ENCODE results near the gene IQGAP2.
A peak's percentile ranks its signal among the peaks of the same experiment; 100 is the strongest.
"Not testable (repeated sequence)": the region's sequence is repeated elsewhere in the genome, so short reads cannot be mapped to it uniquely, and the experiment has no call there.

The IQGAP2 gene

GRCh38 chr5:76736679-76737556 lies 333.8 kb downstream of the IQGAP2 start:
- ChIA-PET POLR2A (interaction anchor here (0.7 kb wide), 2 partner anchors 16 to 1536 kb away, joined by 3 to 4 read pairs; no protein-coding TSS in a partner anchor), CTCF (interaction anchor here (0.7 to 3.0 kb wide), 9 partner anchors 14 to 139 kb away, joined by 3 to 22 read pairs (median 3); no protein-coding TSS in a partner anchor)
- peak; percentile 33 for DNase-seq (ENCODE audit: extremely low spot score)
- TF ChIP-seq CTCF (IDR thresholded peaks at IDR 0.05; ENCODE audit: control extremely low read depth, extremely low read depth, low read depth, missing control alignments) = no peak

GRCh38 chr5:76737846-76738245 lies 334.8 kb downstream of the IQGAP2 start:
- ChIA-PET POLR2A (no interaction called here), CTCF (interaction anchor here (1.0 to 3.0 kb wide), 8 partner anchors 19 to 140 kb away, joined by 3 to 22 read pairs (median 3); no protein-coding TSS in a partner anchor)

GRCh38 chr5:76741506-76741905 lies 338.4 kb downstream of the IQGAP2 start:
- DNase-seq (ENCODE audit: extremely low spot score); POLR2A ChIA-PET: not testable (repeated sequence)
- CTCF ChIA-PET = interaction anchor here (2.0 to 2.8 kb wide), 2 partner anchors 18 to 33 kb away, joined by 4 to 18 read pairs; no protein-coding TSS in a partner anchor

More at GRCh38 chr5:76737846-76738245, 334.8 kb downstream of the IQGAP2 start:
- DNase-seq (ENCODE audit: extremely low spot score) = no peak
- no peak for TF ChIP-seq CTCF (IDR thresholded peaks at IDR 0.05; ENCODE audit: control extremely low read depth, extremely low read depth, low read depth, missing control alignments)

GRCh38 chr5:76742583-76742982 lies 339.5 kb downstream of the IQGAP2 start:
- POLR2A ChIA-PET = no interaction called here

GRCh38 chr5:76744632-76745031 lies 341.5 kb downstream of the IQGAP2 start:
- no peak for TF ChIP-seq CTCF (IDR thresholded peaks at IDR 0.05; ENCODE audit: control extremely low read depth, extremely low read depth, low read depth, missing control alignments)
- DNase-seq (ENCODE audit: extremely low spot score) = no peak
- ChIA-PET CTCF (interaction anchor here (1.1 to 2.5 kb wide), 3 partner anchors 30 to 55 kb away, joined by 3 to 15 read pairs (median 4); no protein-coding TSS in a partner anchor), POLR2A (no interaction called here)

More at GRCh38 chr5:76742583-76742982, 339.5 kb downstream of the IQGAP2 start:
- no peak for TF ChIP-seq CTCF (IDR thresholded peaks at IDR 0.05; ENCODE audit: control extremely low read depth, extremely low read depth, low read depth, missing control alignments)
- CTCF ChIA-PET = interaction anchor here (1.0 kb wide), 2 partner anchors 9 to 32 kb away, joined by 3 to 5 read pairs; no protein-coding TSS in a partner anchor
- no peak for DNase-seq (ENCODE audit: extremely low spot score)

DNA sequence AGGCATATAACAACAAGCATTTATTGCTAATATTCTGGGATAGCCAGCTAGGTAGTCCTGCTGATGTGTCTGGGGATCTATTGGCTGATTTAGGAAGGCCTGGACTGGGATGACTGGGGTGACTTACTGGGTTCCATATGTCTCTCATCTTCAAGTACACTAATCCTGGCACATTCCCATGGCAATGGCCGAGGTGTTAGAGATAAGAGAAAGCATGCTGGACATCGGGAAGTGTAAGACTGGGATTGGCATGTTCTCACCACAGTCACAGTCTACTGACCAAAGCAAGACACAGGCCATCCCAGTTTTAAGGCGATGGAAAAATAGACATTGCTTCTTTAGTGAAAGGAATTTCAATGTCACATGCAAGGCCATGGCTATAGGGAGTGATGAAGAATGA lies 342.6 kb downstream of the IQGAP2 start:
- ChIA-PET CTCF (interaction anchor here (1.1 to 2.5 kb wide), 3 partner anchors 29 to 56 kb away, joined by 3 to 15 read pairs (median 4); no protein-coding TSS in a partner anchor), POLR2A (no interaction called here)
- no peak for DNase-seq (ENCODE audit: extremely low spot score)
- no peak for TF ChIP-seq CTCF (IDR thresholded peaks at IDR 0.05; ENCODE audit: control extremely low read depth, extremely low read depth, low read depth, missing control alignments)

DNA sequence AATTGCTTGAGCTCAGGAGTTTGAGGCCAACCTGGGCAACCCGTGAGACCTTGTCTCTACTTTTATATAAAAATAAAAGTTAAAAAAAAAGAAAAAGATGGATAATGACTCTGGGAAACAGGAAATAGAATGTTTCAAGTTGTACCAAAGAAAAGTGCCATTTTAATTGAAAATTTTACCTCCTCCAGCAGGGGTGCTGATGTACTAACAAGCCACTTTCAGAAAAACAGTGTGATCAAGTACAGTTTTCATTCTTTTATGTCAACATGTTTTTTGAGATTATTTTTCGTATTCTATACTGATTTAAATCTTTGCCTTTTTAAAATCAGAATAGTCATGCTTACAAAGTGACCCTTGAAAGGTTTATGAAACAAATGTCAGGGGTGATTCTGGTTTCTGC lies 343.6 kb downstream of the IQGAP2 start:
- DNase-seq (ENCODE audit: extremely low spot score) = no peak
- POLR2A ChIA-PET = no interaction called here
- no peak for TF ChIP-seq CTCF (IDR thresholded peaks at IDR 0.05; ENCODE audit: control extremely low read depth, extremely low read depth, low read depth, missing control alignments)
- CTCF ChIA-PET = no interaction called here
